Measurements from ENCODE around the gene TEAD1.
A peak's percentile ranks its signal among the peaks of the same experiment; 100 is the strongest.

The TEAD1 gene

GRCh38 chr11:12797996-12798395 is 123.8 kb downstream of the TEAD1 start:
- TF ChIP-seq CTCF (IDR thresholded peaks at IDR 0.05; ENCODE audit: insufficient read depth, low read depth, low read length, missing control alignments): no peak
- no peak for DNase-seq (ENCODE audit: low read depth)
- H3K4me3 ChIP-seq (ENCODE audit: low read length): no peak overlapping the region

- DNase-seq (ENCODE audit: low read depth): peak; percentile 83
- H3K4me3 ChIP-seq (ENCODE audit: low read length): no peak overlapping the region
- TF ChIP-seq CTCF (IDR thresholded peaks at IDR 0.05; ENCODE audit: insufficient read depth, low read depth, low read length, missing control alignments): no peak
These were observed 124.4 kb downstream of the TEAD1 start for GRCh38 chr11:12798609-12799011.

DNA sequence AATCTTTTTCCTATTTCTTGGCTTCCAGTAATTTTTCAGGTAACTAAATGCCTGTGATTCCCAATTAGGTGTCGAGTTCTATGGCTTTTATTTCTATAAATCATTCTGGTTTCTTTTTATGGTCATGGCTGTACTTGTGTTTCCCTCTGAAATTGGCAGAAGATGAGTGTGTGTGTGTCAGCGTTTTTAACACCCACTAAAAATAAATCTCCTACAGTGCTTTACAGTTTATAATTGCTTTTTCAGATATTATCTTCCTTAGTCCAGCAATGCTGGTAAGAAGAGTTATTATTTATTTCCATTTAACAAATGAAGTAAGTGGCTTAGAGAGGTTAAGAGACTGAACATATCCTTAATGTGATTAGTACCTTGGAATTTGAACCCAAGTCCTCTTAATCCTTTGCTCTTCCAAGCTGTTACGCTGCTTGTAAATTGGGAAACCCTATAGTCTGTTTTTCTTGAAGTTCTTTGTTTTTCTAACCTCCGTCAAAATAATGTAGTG is 125.2 kb downstream of the TEAD1 start:
- no peak for TF ChIP-seq CTCF (IDR thresholded peaks at IDR 0.05; ENCODE audit: insufficient read depth, low read depth, low read length, missing control alignments)
- no peak overlapping the region for H3K4me3 ChIP-seq (ENCODE audit: low read length)
- DNase-seq (ENCODE audit: low read depth): no peak

DNA sequence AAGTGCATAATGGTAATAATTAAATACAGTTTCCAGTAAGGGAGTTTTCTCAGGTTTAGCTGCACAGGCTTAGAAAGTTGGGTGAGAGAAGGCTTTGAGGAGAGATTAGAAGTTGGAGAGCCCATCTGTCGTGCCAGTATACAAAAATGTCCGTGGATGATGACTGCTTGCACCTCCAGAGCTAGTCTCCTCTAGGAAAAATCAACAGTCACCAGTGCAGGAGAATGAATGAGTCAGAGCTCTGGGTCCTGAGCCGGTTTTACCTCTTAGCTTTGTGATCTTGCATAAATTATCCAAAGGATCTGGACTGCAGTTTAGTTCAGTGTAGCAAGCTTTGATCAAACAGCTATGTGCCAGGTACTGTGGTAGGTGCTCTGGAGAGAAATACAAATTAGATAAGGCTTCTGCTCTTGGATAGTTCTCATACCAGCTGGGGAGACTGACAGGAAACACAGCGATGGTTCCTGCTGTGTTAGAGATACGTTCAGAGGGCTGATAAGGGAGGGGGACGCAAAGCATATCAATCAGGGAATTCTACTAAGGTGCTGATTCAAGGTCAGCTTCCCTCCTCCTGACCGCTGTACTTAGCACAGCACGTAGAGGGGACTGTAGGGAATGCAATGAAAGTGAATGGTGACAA is 125.9 kb downstream of the TEAD1 start:
- TF ChIP-seq CTCF (IDR thresholded peaks at IDR 0.05; ENCODE audit: insufficient read depth, low read depth, low read length, missing control alignments): no peak
- DNase-seq (ENCODE audit: low read depth): peak; percentile 93
- H3K4me3 ChIP-seq (ENCODE audit: low read length): no peak overlapping the region

DNA sequence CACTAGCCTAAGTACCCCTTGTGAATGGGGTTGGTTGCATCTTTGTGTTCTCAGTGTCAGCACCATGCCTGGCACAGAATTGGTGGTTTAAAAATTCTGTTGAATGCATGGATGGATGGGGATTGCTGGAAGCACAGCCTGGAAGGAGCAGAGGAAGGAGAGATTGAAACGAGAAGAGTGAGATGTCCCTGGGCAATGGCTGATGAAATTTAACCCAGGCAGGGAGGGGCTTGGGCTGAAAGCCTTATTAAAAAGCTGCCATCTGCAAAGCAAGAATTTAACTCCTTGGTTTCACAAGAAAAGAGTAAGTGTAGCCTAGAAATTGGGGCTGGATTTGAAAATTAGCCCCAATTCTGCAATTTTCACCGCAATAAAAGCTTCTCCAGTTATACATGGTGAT is 126.7 kb downstream of the TEAD1 start:
- no peak overlapping the region for H3K4me3 ChIP-seq (ENCODE audit: low read length)
- DNase-seq (ENCODE audit: low read depth): no peak
- no peak for TF ChIP-seq CTCF (IDR thresholded peaks at IDR 0.05; ENCODE audit: insufficient read depth, low read depth, low read length, missing control alignments)

DNA sequence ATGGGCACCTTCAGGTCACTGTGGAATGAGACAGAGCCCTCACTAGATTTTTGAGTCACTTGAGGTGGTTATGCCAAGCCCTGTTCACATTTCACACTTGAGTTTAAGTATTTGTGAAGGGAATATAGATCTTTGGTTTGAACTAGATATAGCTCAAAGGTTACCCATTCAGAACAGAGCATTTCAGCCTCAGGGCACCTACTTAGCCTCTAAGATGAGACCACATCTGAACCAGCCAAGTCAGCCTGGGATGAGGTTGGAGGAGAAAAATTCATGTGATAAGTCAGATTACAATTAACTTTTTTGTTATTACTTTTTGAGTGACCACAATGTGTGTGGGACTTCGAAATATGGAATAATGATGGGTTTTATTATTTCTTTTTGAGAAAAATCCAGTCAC is 127.8 kb downstream of the TEAD1 start:
- no peak overlapping the region for H3K4me3 ChIP-seq (ENCODE audit: low read length)
- TF ChIP-seq CTCF (IDR thresholded peaks at IDR 0.05; ENCODE audit: insufficient read depth, low read depth, low read length, missing control alignments): no peak
- no peak for DNase-seq (ENCODE audit: low read depth)

All from epithelial cell of esophagus (primary cell).